CD14-positive monocyte (primary cell): Measurements from ENCODE around the gene STK33. TPM values are rescaled to one million over a fixed set of nuclear protein-coding genes. Genes with fewer than 3 reads are reported as not detected.

ENCODE experiments used
- DNase-seq, 3 donors: peaks; one replicate each; pipeline ENCODE4 v3.0.0-alpha.2; 2011 to 2022
- H2AFZ ChIP-seq: 2 replicates; pipeline ENCODE4 v1.6.0; 2012; ENCODE audit warnings: mild to moderate bottlenecking, low read depth, low read length, inconsistent platforms; ENCODE audit not compliant: insufficient read depth, poor library complexity, severe bottlenecking
- H3K27ac ChIP-seq, 2 donors: 1 replicate in 1 of 2; 2 replicates in 1 of 2; pipeline ENCODE4 v1.5.1; 2012 to 2013; ENCODE audit warnings: low read length in 2 of 2, control low read depth in 1 of 2, inconsistent platforms in 1 of 2, low read depth in 1 of 2, mild to moderate bottlenecking in 1 of 2
- H3K27me3 ChIP-seq, 2 donors: one replicate each; pipeline versions ENCODE4 v1.6.0 to v1.6.1; 2011 to 2013; ENCODE audit warnings: low read length in 2 of 2; ENCODE audit not compliant: control insufficient read depth in 2 of 2, insufficient read depth in 2 of 2
- H3K36me3 ChIP-seq, 2 donors: replicated peaks in 1 of 2; 1 replicate in 1 of 2; 2 replicates in 1 of 2; pipeline versions ENCODE4 v1.5.1 to v1.6.1; 2012 to 2013; ENCODE audit warnings: low read length in 2 of 2, control low read depth in 1 of 2, inconsistent platforms in 1 of 2, mild to moderate bottlenecking in 1 of 2; ENCODE audit not compliant: insufficient read depth in 2 of 2, control insufficient read depth in 1 of 2
- H3K4me1 ChIP-seq, 2 donors: 1 replicate in 1 of 2; 2 replicates in 1 of 2; pipeline versions ENCODE4 v1.5.1 to v1.6.1; 2012 to 2013; ENCODE audit warnings: low read length in 2 of 2, control low read depth in 1 of 2, inconsistent platforms in 1 of 2, mild to moderate bottlenecking in 1 of 2, moderate library complexity in 1 of 2; ENCODE audit not compliant: insufficient read depth in 2 of 2, control insufficient read depth in 1 of 2
- H3K4me2 ChIP-seq: replicated peaks from 2 replicates; pipeline ENCODE3; 2012; ENCODE audit warnings: low read length, moderate library complexity, mild to moderate bottlenecking; ENCODE audit not compliant: poor library complexity, severe bottlenecking; ENCODE audit errors: extremely low read depth
- H3K4me3 ChIP-seq, 3 experiments: fragments of 200-600 bp in 1 of 3; sonication (generic) in 1 of 3; replicated peaks in 1 of 3; 1 replicate in 2 of 3; 2 replicates in 1 of 3; pipeline ENCODE4 v1.5.1; 2011 to 2013; ENCODE audit warnings: low read length in 3 of 3, mild to moderate bottlenecking in 3 of 3, control low read depth in 2 of 3, low read depth in 2 of 3, inconsistent platforms in 1 of 3, moderate library complexity in 1 of 3
- H3K79me2 ChIP-seq: 2 replicates; pipeline ENCODE4 v1.6.0; 2012; ENCODE audit warnings: mild to moderate bottlenecking, control low read depth, inconsistent platforms, low read length, moderate library complexity; ENCODE audit not compliant: insufficient read depth
- H3K9ac ChIP-seq: 2 replicates; pipeline ENCODE4 v1.6.0; 2017; ENCODE audit warnings: low read length, mild to moderate bottlenecking; ENCODE audit not compliant: insufficient read depth, poor library complexity, severe bottlenecking
- H3K9me3 ChIP-seq, 2 donors: replicated peaks in 1 of 2; 1 replicate in 1 of 2; 2 replicates in 1 of 2; pipeline versions ENCODE4 v1.5.1 to v1.6.1; 2012 to 2013; ENCODE audit warnings: low read length in 2 of 2, control low read depth in 1 of 2; ENCODE audit not compliant: control insufficient read depth in 1 of 2, insufficient read depth in 1 of 2
- H4K20me1 ChIP-seq: 2 replicates; pipeline ENCODE4 v1.6.0; 2012; ENCODE audit warnings: mild to moderate bottlenecking, low read length, control low read depth, moderate library complexity; ENCODE audit not compliant: insufficient read depth
- H3K27ac Mint-ChIP-seq, 7 donors: one replicate each; pipeline ENCODE4 v1.8.0; 2020; ENCODE audit warnings: mild to moderate bottlenecking in 7 of 7, mixed read lengths in 7 of 7, moderate library complexity in 6 of 7, inconsistent platforms in 2 of 7
- H3K27me3 Mint-ChIP-seq, 3 donors: one replicate each; pipeline ENCODE4 v1.8.0; 2021 to 2022; ENCODE audit warnings: low read depth in 3 of 3, mild to moderate bottlenecking in 3 of 3, mixed read lengths in 3 of 3, moderate library complexity in 3 of 3, inconsistent platforms in 1 of 3
- H3K36me3 Mint-ChIP-seq, 2 donors: one replicate each; pipeline ENCODE4 v1.8.0; 2020; ENCODE audit warnings: mixed read lengths in 2 of 2, inconsistent platforms in 1 of 2, mild to moderate bottlenecking in 1 of 2
- H3K4me1 Mint-ChIP-seq: one replicate; pipeline ENCODE4 v1.8.0; 2020; ENCODE audit warnings: mild to moderate bottlenecking, mixed read lengths
- H3K4me3 Mint-ChIP-seq, 2 donors: one replicate each; pipeline ENCODE4 v1.8.0; 2020; ENCODE audit warnings: mild to moderate bottlenecking in 2 of 2, mixed read lengths in 2 of 2, moderate library complexity in 1 of 2
- H3K9me3 Mint-ChIP-seq, 7 donors: one replicate each; pipeline ENCODE4 v1.8.0; 2020 to 2022; ENCODE audit warnings: mixed read lengths in 7 of 7, mild to moderate bottlenecking in 6 of 7, moderate library complexity in 6 of 7, inconsistent platforms in 2 of 7
- CTCF ChIP-seq: fragments of 200-600 bp; IDR thresholded peaks from one replicate; pipeline ENCODE4 v1.8.0; 2022; ENCODE audit warnings: antibody characterized with exemption, mild to moderate bottlenecking
- WGBS: methylation state at CpG from one replicate; pipeline ENCODE4 v1.1.5; 2013; ENCODE audit warnings: missing lambda C conversion rate; ENCODE audit not compliant: insufficient coverage; 5-methylcytosine and 5-hydroxymethylcytosine counted together
- intact Hi-C, 2 donors: fragments of 100-400 bp; cut with micrococcal nuclease; formaldehyde crosslinking; loops; one replicate each; pipeline versions ENCODE4 v1.15.0 to v1.15.1; 2023
- polyA plus RNA-seq, 3 donors: library from polyadenylated mRNA; depleted of rRNA in 1 of 3; unstranded in 2 of 3; stranded (reverse) in 1 of 3; fragments of 300-500 nt in 2 of 3; fragments of >200 nt in 1 of 3; fragmentation: Illumina TruSeq in 2 of 3; gene quantifications; 1 replicate in 2 of 3; 2 replicates in 1 of 3; pipeline ENCODE4 v1.2.3, GENCODE V29; 2012 to 2021
- small RNA-seq: library from RNA; depleted of rRNA; stranded (forward); fragments of <200 nt; gene quantifications from one replicate; pipeline ENCODE3, GENCODE V24; 2012; ENCODE audit warnings: low read depth; ENCODE audit not compliant: insufficient read length

Gene STK33
- polyA plus RNA-seq, 3 donors: not detected

- no peak for DNase-seq
Observed at GRCh38 chr11:8341996-8342395, 252.0 kb downstream of the STK33 start.

More at GRCh38 chr11:8341996-8342395, 252.0 kb downstream of the STK33 start:
- Mint-ChIP-seq H3K4me3 (no peak overlapping the region), H3K36me3 (no peaks in the 10 kb centered on the region), H3K27me3 (peaks cover 4 to 8% (median 8%) of the 10 kb centered on the region in 3 donors), H3K27ac (peak overlapping the region in 1 of 7 donors; percentile 72), H3K9me3 (peaks cover 0 to 2% (median 0%) of the 10 kb centered on the region in 7 donors), H3K4me1 (peaks cover 23% of the 10 kb centered on the region)
- Histone ChIP-seq H4K20me1 (no peaks in the 10 kb centered on the region), H3K79me2 (no peaks in the 10 kb centered on the region), H3K27me3 (no peaks in the 10 kb centered on the region), H3K9me3 (no peaks in the 10 kb centered on the region), H3K27ac (no peak overlapping the region), H3K9ac (no peak overlapping the region), H3K4me3 (no peak overlapping the region), H3K4me1 (peaks cover 23% of the 10 kb centered on the region in 2 donors), H3K4me2 (no peak overlapping the region), H2AFZ (no peak overlapping the region), H3K36me3 (no peaks in the 10 kb centered on the region)
- TF ChIP-seq CTCF: no peak
- 97% methylated on average over 4 of the region's 5 CpGs for whole genome bisulfite sequencing
- intact Hi-C loops: no loop called here

Small RNAs within 50 kb of the gene (small RNA-seq; reads per million reads assigned to genes)
- gene RF00601: not detected

Other genes with a start within 250 kb of the STK33 start
- gene TRIM66, start 88.4 kb upstream of the STK33 start, polyA plus RNA-seq: 10 to 100 TPM in 1 of 3 donors, under 1 TPM in 2; 0.04 to 12.0 (median 0.47) TPM
- gene RPL27A, start 88.6 kb upstream of the STK33 start, polyA plus RNA-seq: 1,000 to 10,000 TPM in 2 of 3 donors, 100 to 1,000 TPM in 1; 572 to 1,233 (median 1,091) TPM